Astrocyte of the spinal cord (primary cell): Measurements from ENCODE around the gene NCOA7.

ENCODE experiments used
- DNase-seq: peaks from one replicate; pipeline ENCODE4 v3.0.0; 2011; ENCODE audit warnings: low read depth, low spot score
- H3K4me3 ChIP-seq: 2 replicates; pipeline ENCODE4 v1.5.1; 2011; ENCODE audit warnings: low read depth, mild to moderate bottlenecking, low read length, moderate library complexity
- CTCF ChIP-seq: IDR thresholded peaks from 2 replicates; pipeline ENCODE4 v1.5.1; 2012; ENCODE audit warnings: low read depth, mild to moderate bottlenecking, low read length, inconsistent platforms
- in situ Hi-C: cut with HindIII; loops from 2 replicates; pipeline ENCODE4 v1.10.0; 2017; ENCODE audit warnings: low sequenced_read_pairs

The NCOA7 gene

GRCh38 chr6:125784365-125784764 is 6.4 kb upstream of the NCOA7 start:
- no peak overlapping the region for H3K4me3 ChIP-seq
- DNase-seq: peak; percentile 38
- in situ Hi-C loops: no loop called here

GRCh38 chr6:125787791-125788190 is 3.0 kb upstream of the NCOA7 start:
- DNase-seq: peak; percentile 27
- no peak overlapping the region for H3K4me3 ChIP-seq
- peak; percentile 22 for TF ChIP-seq CTCF
- in situ Hi-C loops: no loop called here

More at GRCh38 chr6:125784365-125784764, 6.4 kb upstream of the NCOA7 start:
- no peak for TF ChIP-seq CTCF

- DNase-seq: no peak
- in situ Hi-C loops: no loop called here
These were observed 1.6 kb upstream of the NCOA7 start for GRCh38 chr6:125789167-125789566.

GRCh38 chr6:125789576-125790357 is 993 bp upstream of the NCOA7 start:
- in situ Hi-C loops: no loop called here
- no peak for TF ChIP-seq CTCF
- peak; percentile 64 for DNase-seq
- H3K4me3 ChIP-seq: peak overlapping the region; percentile 67

More at GRCh38 chr6:125789167-125789566, 1.6 kb upstream of the NCOA7 start:
- H3K4me3 ChIP-seq: no peak overlapping the region
- no peak for TF ChIP-seq CTCF

- in situ Hi-C loops: no loop called here
These were observed 525 bp downstream of the NCOA7 start for GRCh38 chr6:125791151-125791819.

GRCh38 chr6:125791820-125792165 is 1.0 kb downstream of the NCOA7 start:
- in situ Hi-C loops: no loop called here
- DNase-seq: no peak
- peak overlapping the region; percentile 67 for H3K4me3 ChIP-seq
- no peak for TF ChIP-seq CTCF

More at GRCh38 chr6:125791151-125791819, 525 bp downstream of the NCOA7 start:
- TF ChIP-seq CTCF: peak; percentile 77
- H3K4me3 ChIP-seq: peak overlapping the region; percentile 67
- peak; percentile 70 for DNase-seq
